Measurements from ENCODE around the gene NLRP6.
"Not testable (repeated sequence)": the region's sequence is repeated elsewhere in the genome, so short reads cannot be mapped to it uniquely, and the experiment has no call there.

Gene NLRP6

DNA sequence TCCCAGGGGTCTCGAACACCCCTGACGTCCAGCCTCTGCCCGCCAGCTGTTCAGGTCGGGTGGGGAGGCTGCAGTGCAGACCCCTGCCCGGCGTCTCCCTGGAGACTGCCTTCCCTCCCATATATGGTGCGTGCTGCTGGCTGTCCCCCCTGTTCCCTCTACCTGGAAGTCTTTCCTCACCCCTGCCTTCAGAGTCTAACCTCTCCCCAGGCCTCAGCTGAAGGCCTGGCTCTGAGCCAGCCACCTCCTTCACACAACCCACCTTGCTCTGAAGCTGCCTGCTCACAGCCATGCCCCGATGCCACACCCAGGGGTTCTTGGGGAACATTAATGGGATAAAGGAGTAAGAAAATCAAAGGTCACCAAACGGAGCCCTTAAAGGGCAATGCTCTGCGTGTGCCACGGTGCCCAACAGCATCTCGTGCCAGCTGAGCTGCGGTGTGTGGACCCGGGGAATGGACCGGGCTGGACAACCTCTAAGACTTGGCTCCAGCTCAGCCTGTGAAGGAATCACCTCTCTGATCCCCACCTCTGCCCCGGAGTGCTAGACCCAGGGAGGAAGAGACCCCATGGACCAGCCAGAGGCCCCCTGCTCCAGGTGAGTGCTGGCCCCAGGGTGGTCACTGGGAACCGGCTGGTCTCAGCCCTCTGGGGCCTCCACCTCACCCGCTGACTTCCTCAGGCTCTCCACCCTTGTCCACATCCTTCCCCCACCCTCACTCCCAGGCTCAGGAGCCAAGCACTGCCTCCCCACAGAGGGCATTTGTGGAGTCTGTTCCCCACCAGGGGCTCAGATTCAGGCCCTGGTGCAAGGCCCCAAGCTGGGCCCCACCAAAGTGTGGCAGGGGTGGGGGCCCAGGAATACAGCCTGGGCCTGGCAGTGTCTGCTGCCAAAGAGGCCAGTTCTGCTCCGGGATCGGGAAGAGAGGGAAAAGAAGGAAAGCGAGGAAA is at the start of gene NLRP6:
TSS of gene NLRP6 (plus strand) at position 407 of the 951 bp plus-strand sequence. CDS start at position 570, 163 bp downstream.
- no peak for DNase-seq

DNA sequence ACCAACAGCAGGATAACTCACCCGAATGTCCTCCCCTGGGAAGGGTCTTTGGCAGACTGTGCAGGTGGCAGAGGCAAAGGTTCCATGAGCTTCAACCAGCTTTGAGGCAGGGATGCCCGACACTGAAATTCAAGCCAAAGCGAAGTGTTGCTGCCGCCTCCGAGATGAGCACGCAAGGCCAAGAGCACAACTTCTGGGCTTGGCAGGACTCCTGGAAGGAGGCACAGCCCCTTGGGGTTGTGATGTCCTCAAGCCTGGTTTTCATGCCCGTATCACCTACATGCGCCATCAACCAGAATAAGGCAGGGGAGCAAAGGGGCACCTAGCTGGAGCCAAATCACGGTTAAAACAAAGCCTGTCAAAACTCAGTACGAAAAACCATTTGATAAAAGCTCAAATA is 47.8 kb upstream of the NLRP6 start:
- DNase-seq, result no peak

DNA sequence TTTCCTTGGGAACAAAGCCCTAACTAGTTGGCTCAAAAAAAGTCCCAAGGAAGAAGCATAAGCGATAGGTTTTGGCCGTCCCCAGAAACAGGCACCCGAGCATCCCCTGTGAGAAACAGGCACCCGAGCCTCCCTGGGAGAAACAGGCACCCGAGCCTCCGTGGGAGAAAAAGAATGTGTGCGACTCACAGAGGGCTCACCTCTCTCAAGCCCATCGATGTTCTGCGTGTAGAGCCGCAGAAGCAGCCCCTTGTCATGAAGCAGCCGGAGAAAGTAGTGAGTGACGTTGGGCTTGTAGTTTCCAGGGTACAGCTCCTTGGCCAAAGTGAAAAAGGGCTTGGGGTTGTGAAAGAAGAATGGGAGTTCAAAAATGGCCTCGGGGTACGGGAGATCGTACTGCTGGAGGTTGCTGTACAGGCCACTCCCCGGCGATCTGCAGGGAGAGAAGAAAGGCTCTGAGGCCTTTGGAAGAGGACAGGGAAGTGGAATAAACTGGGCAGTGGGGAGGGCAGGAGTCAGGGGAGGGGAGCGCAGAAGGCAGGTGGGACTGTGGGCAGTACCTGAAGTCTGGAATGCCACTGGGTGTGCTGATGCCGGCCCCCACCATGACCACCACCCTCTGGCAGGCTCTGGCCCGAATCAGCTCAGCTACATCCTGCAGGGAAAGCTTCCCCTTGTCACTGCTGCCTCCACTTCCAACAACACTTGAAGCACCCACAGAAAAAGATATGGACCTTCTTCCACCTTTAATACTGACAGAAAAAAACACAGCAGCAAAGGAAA is 45.2 kb upstream of the NLRP6 start:
- DNase-seq, result no peak

DNA sequence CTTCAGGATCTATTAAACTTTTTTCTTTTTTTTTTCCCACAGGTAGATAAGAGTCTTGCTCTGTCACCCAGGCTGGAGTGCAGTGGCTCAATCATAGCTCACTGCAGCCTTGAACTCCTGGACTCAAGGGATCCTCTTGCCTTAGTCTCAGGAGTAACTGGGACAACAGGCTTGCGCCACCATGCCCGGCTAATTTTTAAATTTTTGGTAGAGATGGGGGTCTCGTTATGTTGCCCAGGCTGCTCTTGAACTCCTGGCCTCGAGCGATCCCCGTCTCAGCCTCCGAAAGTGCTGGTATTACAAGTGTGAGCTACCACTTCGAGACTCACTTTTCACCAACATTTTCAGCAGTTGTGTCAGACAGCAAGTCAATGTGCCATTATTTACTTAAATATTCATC is 43.0 kb upstream of the NLRP6 start:
- DNase-seq, result no peak

DNA sequence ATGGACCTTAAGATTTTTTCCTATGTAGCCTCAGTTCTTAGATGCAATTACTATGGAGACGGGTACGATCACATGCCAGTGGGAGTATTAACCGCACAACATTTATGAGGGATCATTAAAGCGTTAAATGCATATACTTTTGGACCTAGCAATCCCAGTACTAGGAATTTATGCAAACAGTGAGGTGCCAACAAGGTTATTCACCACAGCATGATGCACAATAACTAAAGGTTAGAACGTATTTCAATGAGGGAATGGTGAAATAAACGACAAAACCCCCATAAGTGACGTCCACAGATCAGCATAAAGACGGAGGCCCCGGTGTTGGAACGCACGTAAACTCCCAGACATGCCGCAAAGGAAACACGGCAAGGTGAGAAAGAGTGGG is 42.6 kb upstream of the NLRP6 start:
- no peak for DNase-seq

DNA sequence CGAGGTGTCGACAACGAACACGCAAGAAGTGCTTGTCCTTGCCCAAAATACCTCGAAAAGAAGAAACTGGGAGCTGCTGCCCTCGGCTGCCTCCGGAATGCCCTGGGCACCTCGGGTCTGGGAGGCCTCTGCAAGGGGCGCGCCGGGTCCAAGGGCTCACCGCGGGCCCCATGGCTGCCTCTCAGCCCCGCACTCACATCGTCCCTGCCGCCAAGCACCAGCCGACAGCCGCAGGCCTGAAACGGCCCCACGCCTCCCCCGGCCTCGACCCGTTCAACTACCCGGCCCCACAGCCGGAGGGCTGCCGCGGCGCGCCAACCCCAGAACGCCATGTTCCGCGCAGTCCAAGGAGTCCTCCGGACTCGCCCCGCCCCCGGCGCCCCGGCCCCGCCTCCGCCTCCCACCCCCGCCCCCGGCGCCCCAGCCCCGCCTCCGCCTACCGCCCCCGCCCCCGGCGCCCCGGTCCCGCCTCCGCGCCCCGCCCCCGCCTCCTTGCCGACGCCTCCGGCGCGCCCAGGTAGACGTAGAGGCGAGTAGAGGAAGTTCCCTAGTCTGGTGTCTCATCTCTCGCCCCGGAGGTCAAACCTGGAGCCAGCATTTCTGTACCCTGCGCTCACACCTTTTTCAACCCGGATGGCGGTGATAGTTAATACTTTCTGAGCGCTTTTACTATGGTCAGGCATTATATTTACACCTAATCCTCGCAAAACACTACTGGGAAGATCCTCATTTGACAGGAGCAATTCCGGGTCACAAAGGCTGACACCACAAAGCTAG is 42.0 kb upstream of the NLRP6 start, which contains the start of gene SIRT3:
TSS of gene SIRT3 (minus strand) at position 346 of the 777 bp plus-strand sequence. CDS start at position 332, 14 bp downstream.
- DNase-seq, result peak; percentile 45 to 64

DNA sequence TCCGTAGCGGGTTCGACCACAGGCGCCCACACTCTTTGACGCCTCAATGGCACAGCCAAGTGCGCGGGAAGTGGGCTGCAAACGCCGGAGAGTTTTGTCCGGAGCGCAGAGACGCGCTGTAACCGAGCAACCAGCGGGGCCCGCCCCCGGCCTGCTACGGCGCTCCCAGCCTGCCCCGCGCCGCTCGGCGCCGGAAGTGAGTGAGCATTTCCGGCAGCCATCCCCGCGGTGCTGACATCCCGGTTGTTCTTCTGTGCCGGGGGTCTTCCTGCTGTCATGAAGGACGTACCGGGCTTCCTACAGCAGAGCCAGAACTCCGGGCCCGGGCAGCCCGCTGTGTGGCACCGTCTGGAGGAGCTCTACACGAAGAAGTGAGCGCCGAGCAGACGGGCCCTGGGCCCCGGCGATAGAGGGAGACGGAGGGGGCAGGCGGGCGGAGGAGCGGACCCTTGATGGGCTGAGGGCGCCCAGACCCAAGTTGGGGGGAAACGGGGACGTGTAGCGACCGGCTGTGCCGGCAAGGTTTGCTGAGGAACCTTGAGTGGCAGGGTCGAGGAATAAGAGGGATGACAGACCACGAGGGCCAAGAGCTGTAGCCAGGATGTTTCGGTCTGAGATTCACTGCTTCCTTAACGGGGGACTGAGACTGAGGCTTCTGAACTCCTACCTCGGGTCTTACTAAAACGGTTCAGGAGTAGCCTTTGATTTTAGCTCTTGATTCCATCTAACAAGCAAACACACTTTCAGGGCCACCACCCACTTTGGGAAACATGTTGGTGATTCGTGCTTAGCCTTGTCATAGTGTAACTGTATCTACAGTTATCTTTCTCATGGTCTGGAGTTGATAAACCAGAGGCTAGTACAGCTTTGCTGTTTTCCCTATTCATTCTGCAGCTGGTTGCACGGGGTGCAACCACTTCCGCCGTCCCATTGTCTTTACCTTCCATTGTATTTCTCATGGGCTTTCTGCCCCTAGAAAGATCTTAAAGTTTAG is 41.1 kb upstream of the NLRP6 start, which contains the start of gene PSMD13:
TSS of gene PSMD13 (plus strand) at position 203 of the 994 bp plus-strand sequence. CDS start at position 277, 74 bp downstream.
- peak; percentile 61 to 77 for DNase-seq

DNA sequence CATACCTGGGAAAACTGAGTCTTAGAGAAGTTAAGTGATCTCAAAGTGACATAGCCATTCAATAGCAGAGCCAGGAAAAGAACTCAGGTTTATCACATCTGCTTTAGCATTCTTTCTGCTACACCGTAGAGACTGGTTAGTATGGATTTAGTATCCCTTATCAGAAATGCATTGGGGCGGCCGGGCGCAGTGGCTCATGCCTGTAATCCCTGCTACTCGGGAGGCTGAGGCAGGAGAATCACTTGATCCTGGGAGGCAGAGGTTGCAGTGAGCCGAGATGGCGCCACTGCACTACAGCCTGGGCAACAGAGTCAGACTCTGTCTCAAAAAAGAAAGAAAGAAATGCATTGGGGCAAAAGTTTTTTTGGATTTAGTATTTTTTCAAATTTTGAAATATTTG is 39.9 kb upstream of the NLRP6 start:
- DNase-seq, result not testable (repeated sequence)

DNA sequence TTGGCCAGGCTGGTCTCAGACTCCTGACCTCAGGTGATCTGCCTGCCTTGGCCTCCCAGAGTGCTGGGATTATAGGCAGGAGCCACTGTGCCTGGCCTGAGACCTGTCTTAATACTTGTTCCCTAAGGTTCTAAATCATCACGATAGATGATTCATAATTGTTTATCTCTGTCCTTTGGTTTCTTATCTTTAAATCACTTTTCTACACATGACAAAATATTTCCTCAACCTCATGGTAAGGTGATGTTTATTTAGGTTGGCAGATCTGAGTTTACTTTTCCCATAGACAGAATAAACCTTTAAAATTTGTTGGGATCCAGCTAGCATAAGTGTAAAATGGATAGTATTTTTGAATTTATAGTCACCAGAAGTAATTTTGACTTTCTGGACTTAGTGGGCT is 37.9 kb upstream of the NLRP6 start:
- DNase-seq, result no peak

DNA sequence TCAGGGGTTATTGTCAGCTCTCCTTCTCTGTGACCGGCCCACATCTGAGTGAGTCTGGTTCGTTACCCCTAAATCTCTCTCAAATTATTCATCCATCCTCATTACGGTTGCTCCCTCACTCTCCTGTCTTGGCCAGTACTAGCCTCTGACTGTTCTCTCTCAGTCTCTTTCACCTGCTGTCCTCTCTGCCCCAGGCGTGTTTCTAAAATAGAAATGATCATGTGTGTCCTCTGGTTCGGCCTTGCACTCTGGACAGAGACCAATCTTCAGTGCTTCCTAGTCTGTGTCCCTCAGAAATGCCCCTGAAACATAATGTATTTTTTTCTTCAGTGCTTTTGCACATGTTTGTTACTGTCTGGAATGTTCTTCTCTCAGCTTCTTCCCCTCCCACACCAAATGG is 36.6 kb upstream of the NLRP6 start:
- DNase-seq, result no peak

DNA sequence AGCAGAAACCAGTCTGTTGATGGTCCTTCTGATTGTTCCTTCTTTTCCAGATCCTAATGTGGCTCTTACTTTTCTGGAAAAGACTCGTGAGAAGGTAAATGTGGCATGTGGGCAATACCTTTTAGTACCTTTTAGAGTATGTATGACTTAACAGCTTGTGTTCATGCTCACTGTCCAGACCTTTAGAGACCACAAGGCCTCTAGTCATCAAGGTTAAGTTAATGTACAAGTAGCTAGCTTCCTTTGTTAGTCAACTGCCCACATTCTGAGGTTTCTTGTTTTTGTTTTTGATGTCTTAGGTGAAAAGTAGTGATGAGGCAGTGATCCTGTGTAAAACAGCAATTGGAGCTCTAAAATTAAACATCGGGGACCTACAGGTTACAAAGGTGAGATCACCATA is 33.8 kb upstream of the NLRP6 start:
- no peak for DNase-seq

DNA sequence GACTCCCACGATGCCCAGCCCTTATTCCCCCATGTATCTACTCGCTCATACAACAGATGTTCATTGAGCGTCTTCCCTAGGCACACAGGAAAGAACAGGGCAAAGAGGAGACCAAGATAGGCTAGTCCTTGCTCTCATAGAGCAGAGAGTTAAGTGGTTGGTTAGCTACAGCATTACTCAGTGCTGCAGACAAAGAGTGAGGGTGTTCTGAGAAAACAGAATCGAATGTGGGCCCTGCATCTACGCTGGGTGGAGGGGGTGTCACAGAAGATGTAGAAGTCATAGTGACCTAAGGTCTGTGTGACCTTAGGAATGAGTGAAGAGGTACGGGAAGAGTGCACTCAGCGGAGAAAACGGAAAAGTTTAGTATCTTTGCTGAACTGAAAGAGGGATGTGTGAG is 29.1 kb upstream of the NLRP6 start:
- DNase-seq, result no peak

DNA sequence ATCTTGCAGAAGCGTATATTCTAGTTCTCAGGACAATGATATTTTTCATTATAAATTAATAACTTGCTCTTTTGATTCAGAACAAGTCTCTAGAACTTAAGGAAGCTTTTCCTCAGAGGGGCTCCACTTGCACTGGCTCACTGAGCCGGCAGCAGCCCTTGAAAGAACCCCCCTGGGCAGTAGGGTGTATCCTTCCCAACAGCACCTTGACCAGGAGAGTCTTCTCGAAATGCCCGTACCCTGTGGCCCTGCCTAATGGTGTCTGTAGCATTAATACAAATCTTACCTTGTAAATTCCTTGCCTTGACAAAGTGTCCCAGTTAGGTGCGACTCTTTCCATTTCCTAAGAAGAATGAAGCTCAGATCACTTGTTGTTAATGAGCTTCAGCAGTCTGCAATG is 27.9 kb upstream of the NLRP6 start:
- DNase-seq, result no peak

DNA sequence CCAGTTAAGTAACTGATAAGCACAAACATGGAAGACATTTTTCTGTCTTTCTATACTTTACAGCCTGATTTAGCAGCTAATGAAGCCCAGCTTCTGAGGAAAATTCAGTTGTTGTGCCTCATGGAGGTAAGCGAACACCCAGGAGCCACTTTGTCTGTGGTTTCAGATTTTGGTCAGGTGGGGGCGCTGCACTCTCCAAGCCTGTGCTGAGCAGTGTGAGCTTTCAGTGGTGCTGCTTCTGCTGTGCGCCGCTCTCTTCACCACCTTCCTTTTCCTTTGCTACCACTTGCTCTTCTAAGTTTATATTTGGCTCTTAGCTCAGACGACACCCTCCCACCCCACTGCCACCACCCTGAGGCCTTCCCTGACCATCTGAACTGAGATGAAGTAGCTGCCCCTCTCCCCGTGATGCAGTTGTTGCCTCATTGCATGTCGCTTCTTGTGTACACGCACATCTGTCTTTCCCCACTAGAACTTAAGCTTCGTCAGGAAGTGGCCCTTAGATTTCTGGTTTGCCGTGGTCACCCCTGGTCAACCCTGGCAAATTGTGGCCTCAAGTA is 27.4 kb upstream of the NLRP6 start:
- peak in 1 of 2 experiments; percentile 21 for DNase-seq

DNA sequence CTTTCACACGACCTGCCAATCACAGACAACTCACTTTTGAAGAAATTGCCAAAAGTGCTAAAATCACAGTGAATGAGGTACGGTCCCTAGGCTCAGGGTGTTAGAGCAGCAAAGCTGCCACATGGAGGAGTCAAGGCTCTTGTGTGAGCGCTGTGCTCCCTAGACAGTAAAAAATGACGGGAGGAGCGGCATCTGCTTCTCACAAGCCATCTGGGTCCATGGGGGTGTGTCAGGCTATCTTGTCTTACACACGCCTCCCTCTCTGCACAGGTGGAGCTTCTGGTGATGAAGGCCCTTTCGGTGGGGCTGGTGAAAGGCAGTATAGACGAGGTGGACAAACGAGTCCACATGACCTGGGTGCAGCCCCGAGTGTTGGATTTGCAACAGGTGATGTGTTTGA is 26.7 kb upstream of the NLRP6 start:
- DNase-seq, result peak in 1 of 2 experiments; percentile 19

DNA sequence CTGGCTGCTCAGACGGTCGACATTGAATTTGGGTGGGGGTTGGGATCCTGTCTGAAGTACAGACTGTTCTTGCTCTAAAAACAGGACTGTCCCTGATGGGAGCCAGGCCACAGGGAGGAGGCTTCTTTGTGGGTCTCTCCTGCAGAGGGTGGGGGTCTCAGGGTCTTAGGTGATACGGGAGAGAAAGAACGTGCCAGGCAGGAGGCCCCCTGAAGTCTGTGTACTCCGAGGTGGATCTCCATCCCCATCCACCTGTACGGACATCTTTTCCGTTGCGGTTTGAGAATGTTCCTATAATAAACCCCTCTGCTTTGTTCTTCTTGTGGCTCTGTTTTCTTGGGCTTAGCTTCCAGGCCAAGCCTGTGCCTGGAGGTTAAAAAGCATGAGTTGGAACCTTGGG is 25.5 kb upstream of the NLRP6 start:
- DNase-seq, result no peak

DNA sequence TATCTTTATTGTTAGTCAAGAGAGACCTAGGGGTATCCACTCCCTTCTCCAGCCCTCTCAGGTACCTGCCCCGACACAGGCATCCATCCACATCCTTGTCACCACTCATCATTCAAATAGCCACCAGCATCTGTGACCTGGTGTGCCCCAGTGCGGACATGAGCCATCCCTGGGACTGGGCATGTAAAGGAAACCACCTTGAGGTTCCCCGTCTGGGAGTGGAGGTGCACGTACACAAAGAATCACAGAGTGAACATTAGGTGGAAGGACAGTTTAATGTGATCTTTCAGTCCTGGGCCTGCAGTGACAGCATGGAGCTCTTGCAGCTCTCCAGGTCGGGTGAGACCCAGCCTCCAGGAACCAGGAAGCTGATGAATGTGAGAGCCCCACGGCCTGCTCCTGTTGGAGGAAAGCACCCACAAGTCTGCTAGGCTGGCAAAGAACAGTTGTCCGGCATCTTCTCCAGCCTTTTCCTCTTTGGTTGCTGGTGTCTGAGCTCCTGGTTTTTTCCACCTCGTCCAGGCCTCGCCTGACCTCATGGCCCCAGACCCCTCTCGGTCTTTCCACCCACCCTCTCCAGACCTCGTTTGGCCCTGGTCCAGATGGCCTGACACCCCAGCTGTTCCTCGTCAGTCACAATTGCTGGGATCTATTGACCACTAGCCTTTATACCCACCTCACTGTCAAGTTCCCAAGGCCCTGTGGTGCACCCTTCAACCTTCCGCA is 24.9 kb upstream of the NLRP6 start:
- DNase-seq, result no peak

DNA sequence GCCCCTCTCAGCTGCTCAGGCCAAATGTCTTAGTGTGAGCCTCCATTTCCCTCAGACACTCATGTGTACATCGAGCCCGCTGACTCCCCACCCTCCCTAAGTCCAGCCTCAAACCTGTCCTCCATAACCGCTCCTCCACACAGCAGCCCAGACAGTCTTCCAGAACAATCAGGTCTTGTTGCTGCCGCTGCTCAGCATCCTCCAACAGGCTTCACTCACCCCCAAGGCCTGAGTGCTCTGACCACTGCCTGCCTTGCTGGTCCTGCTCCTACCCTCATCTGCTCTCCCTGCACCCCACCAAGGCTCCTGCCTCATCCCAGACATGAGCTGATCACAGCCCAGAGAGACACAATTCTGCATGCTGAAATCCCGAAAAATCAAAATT is 24.3 kb upstream of the NLRP6 start:
- DNase-seq, result no peak

DNA sequence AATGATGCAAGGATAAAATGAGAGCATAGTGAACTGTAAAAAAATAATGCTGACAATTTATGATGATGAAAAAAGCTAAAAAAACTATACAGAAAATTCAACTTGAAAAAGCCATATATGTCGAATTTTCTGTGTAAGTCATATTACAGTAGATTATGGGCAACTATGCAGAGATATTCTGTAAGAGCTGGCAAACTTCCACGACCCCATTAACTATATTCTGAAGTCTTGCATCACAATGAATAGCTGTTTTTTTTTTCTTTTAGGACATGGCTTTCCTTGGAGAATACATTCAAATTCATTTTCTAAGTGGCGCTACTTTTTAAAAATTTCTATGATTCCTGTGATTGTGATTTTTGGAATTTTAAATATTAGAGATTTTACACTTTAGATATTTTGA is 23.0 kb upstream of the NLRP6 start:
- no peak for DNase-seq

DNA sequence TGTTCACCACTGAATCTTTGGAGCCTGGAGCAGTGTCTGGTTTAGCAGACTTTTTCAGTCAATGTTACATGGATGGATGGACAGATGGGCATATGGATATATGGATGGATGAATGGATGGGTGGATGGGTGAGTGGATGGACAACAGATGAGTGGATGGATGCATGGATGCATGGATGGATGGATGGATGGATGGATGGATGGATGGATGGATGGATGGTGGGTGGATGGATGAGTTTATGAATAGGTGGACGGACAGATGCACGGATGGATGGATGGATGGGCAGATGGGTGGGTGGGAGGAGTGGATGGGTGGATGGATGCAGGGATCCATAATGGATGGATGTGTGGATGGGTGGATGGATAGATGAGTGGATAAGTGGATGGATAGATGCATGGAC is 22.4 kb upstream of the NLRP6 start:
- no peak for DNase-seq
